BLaER1 (cell line): ENCODE measurements around the gene NRROS.

Source experiments
- H3K27ac ChIP-seq: shearing (Covaris generic); formaldehyde crosslinking; 2 replicates; pipeline ENCODE4 v1.8.1; 2022
- H3K27me3 ChIP-seq: shearing (Covaris generic); formaldehyde crosslinking; 2 replicates; pipeline ENCODE4 v1.8.1; 2022
- H3K36me3 ChIP-seq: shearing (Covaris generic); formaldehyde crosslinking; 2 replicates; pipeline ENCODE4 v1.8.1; 2022
- H3K4me1 ChIP-seq: shearing (Covaris generic); formaldehyde crosslinking; 2 replicates; pipeline ENCODE4 v1.8.1; 2022
- H3K4me2 ChIP-seq: shearing (Covaris generic); formaldehyde crosslinking; 2 replicates; pipeline ENCODE4 v1.8.1; 2022
- H3K4me3 ChIP-seq: shearing (Covaris generic); formaldehyde crosslinking; 2 replicates; pipeline ENCODE4 v1.8.1; 2022
- H3K9ac ChIP-seq: shearing (Covaris generic); formaldehyde crosslinking; 2 replicates; pipeline ENCODE4 v1.8.1; 2022
- H3K9me3 ChIP-seq: shearing (Covaris generic); formaldehyde crosslinking; 2 replicates; pipeline ENCODE4 v1.8.1; 2022
- H4K20me1 ChIP-seq: shearing (Covaris generic); formaldehyde crosslinking; 2 replicates; pipeline ENCODE4 v1.8.1; 2022
- Cebpa-rat ChIP-seq: shearing (Covaris generic); IDR thresholded peaks from 2 replicates; pipeline ENCODE4 v1.8.1; 2022

The NRROS gene

DNA sequence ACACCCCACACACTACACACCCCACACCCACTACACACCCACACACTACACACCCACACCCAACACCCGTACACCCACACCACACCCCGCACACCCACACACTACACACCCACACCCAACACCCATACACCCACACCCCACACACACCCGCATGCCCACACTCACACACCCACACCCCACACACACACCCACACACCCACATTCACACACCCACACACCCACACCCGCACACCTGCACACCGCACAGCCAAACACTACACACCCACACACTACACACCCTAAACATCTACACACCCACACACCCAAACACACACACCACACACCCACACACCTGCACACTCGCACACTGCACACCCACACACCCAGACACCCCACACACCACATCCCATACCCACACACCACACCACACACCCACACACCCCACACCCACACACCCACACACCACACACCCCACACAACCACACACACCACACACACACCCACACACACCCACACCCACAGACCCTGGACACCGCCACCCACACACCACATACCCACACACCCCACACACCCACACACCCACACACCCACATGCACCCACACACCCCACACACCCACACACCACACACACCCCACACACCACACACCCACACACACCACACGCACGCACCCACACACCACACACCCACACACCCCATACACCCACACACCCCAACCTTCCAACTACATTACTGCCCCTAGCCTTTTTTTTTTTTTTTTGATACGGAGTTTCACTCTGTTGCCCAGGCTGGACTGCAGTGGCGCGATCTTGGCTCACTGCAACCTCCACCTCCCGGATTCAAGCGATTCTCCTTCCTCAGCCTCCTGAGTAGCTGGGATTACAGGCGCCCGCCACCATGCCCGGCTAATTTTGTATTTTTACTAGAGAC lies 55.7 kb downstream of the NRROS start:
- no peak overlapping the region for H3K4me3 ChIP-seq
- no peaks in the 10 kb centered on the region for H4K20me1 ChIP-seq
- no peaks in the 10 kb centered on the region for H3K27me3 ChIP-seq
- H3K36me3 ChIP-seq, result no peaks in the 10 kb centered on the region
- H3K9ac ChIP-seq, result no peak overlapping the region
- H3K9me3 ChIP-seq, result no peaks in the 10 kb centered on the region
- no peak overlapping the region for H3K27ac ChIP-seq
- no peak for TF ChIP-seq Cebpa-rat
- H3K4me2 ChIP-seq, result no peak overlapping the region
- H3K4me1 ChIP-seq, result peaks cover 20% of the 10 kb centered on the region

DNA sequence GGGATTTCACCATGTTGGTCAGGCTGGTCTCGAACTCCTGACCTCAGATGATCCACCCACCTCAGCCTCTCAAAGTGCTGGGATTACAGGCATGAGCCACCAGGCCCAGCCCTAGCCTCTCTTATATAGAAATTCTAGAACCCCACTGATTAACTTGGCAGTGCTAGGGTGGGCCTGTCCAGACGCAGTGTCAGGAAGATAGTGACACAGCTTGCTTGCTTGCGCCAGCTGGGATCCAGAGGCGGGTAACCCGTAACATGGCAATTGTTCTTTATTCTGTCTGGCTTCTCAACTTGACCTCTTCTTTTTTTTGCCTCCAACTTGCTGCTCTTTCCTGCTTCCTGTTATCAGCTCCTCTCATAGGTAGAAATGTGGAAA lies 56.3 kb downstream of the NRROS start:
- no peak for TF ChIP-seq Cebpa-rat
- Histone ChIP-seq H3K9ac (no peak overlapping the region), H3K4me2 (no peak overlapping the region), H3K36me3 (no peaks in the 10 kb centered on the region), H3K4me3 (no peak overlapping the region), H3K27ac (no peak overlapping the region), H3K4me1 (peaks cover 17% of the 10 kb centered on the region), H3K9me3 (no peaks in the 10 kb centered on the region), H3K27me3 (no peaks in the 10 kb centered on the region), H4K20me1 (no peaks in the 10 kb centered on the region)

DNA sequence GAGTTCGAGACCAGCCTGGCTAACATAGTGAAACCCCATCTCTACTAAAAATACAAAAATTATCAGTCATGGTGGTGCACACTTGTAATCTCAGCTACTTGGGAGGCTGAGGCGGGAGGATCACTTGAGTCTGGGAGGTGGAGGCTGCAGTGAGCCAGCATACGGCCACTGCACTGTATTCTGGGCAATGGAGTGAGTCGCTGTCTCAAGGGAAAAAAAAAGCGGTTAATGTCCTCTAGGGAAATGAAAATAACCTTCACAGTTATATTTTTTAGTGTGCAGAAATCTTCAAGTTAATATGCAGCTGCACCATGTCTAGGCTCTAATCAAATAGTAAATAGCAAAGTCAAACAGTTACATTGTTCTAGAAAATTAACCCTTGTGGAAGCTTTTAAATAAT lies 57.8 kb downstream of the NRROS start:
- no peaks in the 10 kb centered on the region for H3K9me3 ChIP-seq
- H3K9ac ChIP-seq, result no peak overlapping the region
- TF ChIP-seq Cebpa-rat, result no peak
- H3K27ac ChIP-seq, result no peak overlapping the region
- H3K4me2 ChIP-seq, result peak overlapping the region; percentile 23
- H3K36me3 ChIP-seq, result no peaks in the 10 kb centered on the region
- no peaks in the 10 kb centered on the region for H4K20me1 ChIP-seq
- no peaks in the 10 kb centered on the region for H3K27me3 ChIP-seq
- H3K4me1 ChIP-seq, result peaks cover 17% of the 10 kb centered on the region
- H3K4me3 ChIP-seq, result no peak overlapping the region

DNA sequence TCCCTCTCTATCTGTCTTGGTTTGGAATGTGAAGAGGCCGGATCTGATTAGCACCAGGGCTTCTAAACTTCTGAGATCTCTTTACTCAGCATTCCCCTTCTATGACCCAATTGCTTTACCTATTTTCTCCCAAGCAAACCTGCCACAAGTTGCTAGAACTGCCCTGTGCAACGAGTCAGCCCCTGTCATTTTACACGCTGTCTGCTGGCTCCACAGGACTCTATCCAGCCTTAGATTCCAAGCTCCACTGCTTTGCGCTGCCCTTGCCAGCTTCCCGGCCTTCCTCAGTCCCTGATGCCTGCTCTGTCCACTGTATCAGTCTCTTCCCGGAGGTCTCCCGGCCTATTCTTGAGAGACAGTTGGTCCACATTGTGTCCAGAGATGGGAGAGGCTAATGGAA lies 60.3 kb downstream of the NRROS start:
- no peak overlapping the region for H3K4me2 ChIP-seq
- no peak overlapping the region for H3K9ac ChIP-seq
- no peaks in the 10 kb centered on the region for H4K20me1 ChIP-seq
- no peaks in the 10 kb centered on the region for H3K36me3 ChIP-seq
- no peak overlapping the region for H3K27ac ChIP-seq
- peaks cover 10% of the 10 kb centered on the region for H3K4me1 ChIP-seq
- H3K27me3 ChIP-seq, result no peaks in the 10 kb centered on the region
- H3K9me3 ChIP-seq, result no peaks in the 10 kb centered on the region
- no peak for TF ChIP-seq Cebpa-rat
- H3K4me3 ChIP-seq, result no peak overlapping the region

DNA sequence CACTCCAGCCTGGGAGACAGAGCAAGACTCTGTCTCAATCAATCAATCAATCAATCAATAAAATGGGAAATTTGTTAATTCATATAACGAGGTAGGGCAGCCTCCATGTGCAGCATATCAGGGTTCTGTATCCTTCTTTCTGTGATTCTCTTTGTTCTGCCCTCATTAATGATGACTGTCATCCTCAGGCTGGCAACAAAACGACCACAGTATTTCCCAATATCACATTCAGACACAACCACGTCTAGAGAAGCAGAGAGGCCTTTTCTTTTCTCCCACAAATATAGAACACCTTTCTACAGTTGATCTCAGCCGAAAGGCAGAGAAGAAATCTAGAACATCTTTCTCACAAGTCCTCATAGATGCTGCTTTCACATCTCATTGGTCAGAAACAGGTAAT lies 61.3 kb downstream of the NRROS start:
- no peaks in the 10 kb centered on the region for H3K27me3 ChIP-seq
- no peaks in the 10 kb centered on the region for H3K36me3 ChIP-seq
- H3K9ac ChIP-seq, result no peak overlapping the region
- no peak overlapping the region for H3K4me2 ChIP-seq
- H3K9me3 ChIP-seq, result no peaks in the 10 kb centered on the region
- H3K4me1 ChIP-seq, result peaks cover 10% of the 10 kb centered on the region
- no peaks in the 10 kb centered on the region for H4K20me1 ChIP-seq
- H3K27ac ChIP-seq, result no peak overlapping the region
- no peak overlapping the region for H3K4me3 ChIP-seq
- TF ChIP-seq Cebpa-rat, result no peak

DNA sequence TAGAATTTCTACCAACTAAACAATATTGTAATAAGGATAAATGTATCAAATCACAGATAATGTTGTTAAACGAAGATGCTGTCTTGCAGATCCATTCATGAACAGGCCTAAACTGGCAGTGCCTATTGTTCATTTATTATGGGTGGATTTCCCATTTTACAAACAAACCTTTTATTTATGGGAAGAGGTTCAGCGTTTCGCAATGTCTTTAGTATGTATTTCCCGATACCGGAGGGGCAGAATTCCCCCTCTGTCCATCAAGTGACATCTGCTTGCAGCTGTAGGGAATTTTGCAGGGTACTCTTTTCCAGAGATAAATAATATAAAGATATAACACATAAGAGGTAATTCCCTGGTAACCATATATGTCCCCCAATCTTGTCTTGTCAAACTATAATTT lies 66.8 kb downstream of the NRROS start:
- H3K36me3 ChIP-seq, result no peaks in the 10 kb centered on the region
- no peaks in the 10 kb centered on the region for H4K20me1 ChIP-seq
- H3K27me3 ChIP-seq, result no peaks in the 10 kb centered on the region
- no peak overlapping the region for H3K4me3 ChIP-seq
- H3K4me2 ChIP-seq, result no peak overlapping the region
- H3K27ac ChIP-seq, result no peak overlapping the region
- H3K9ac ChIP-seq, result no peak overlapping the region
- peaks cover 6% of the 10 kb centered on the region for H3K4me1 ChIP-seq
- TF ChIP-seq Cebpa-rat, result no peak; the same call in 1 of the 2 replicates
- no peaks in the 10 kb centered on the region for H3K9me3 ChIP-seq

DNA sequence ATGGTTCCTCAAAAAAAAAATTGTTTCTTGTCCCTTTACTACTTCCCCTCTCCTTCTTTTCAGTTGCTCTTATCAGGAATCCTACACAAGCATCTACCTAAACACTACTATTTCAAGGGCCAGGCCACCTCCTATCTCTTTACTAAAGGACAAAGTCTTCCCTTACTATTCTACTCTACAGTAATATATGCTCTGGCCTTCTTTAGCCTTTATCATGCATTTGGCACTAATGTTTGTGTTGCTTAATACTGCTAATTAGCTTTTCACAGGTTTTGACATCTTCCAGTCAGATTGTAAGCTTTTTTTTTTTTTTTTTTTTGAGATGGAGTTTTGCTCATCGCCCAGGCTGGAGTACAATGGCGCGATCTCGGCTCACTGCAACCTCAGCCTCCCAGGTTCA lies 67.2 kb downstream of the NRROS start:
- Histone ChIP-seq H3K4me1 (peaks cover 10% of the 10 kb centered on the region), H3K9me3 (no peaks in the 10 kb centered on the region), H3K27ac (no peak overlapping the region), H3K4me3 (no peak overlapping the region), H3K4me2 (no peak overlapping the region), H3K36me3 (no peaks in the 10 kb centered on the region), H4K20me1 (no peaks in the 10 kb centered on the region), H3K9ac (no peak overlapping the region), H3K27me3 (no peaks in the 10 kb centered on the region)
- TF ChIP-seq Cebpa-rat, result no peak

DNA sequence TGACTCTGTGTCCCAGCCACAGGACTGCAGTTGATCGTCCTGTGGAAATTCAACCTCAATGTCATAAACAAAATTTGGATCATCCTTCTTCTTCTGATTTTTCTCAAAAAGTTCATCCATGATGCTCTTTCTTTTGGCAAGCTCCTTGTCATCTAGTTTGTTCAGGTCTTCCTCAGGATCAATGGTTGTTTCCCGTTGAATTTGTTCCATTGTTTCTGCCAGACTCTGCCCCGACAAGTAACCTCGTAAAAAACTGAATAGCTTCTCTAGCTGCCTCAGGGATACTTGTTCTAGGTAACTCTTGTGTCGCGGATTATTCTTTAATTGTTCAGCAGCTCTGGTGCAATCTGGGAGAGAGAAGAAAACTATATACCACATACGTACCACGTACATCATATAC lies 68.1 kb downstream of the NRROS start:
- H3K9me3 ChIP-seq, result no peaks in the 10 kb centered on the region
- H3K36me3 ChIP-seq, result no peaks in the 10 kb centered on the region
- no peak for TF ChIP-seq Cebpa-rat
- peaks cover 10% of the 10 kb centered on the region for H3K4me1 ChIP-seq
- H3K4me2 ChIP-seq, result no peak overlapping the region
- no peak overlapping the region for H3K4me3 ChIP-seq
- no peaks in the 10 kb centered on the region for H3K27me3 ChIP-seq
- H3K9ac ChIP-seq, result no peak overlapping the region
- H3K27ac ChIP-seq, result no peak overlapping the region
- H4K20me1 ChIP-seq, result no peaks in the 10 kb centered on the region

DNA sequence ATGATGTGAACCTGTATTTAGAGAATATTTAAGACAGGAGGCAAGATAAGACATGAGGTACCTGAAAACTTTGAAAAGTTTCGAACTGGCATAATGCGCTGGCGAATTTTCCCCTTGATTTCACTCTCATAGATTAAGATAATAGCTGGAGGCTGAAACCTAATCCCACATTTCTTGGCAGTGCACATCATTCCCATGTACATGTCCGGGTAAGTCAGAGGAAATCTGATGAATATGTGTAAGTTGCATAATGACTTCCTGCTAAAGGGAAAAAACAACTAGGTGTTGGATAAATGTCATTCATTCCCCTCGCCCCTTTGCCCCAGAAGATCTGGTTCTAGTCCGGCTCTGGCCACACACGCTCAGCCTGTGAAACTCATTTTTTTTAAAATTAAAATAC lies 69.0 kb downstream of the NRROS start:
- no peak for TF ChIP-seq Cebpa-rat
- Histone ChIP-seq H3K27me3 (no peaks in the 10 kb centered on the region), H3K4me3 (no peak overlapping the region), H3K4me2 (no peak overlapping the region), H3K4me1 (peaks cover 16% of the 10 kb centered on the region), H4K20me1 (no peaks in the 10 kb centered on the region), H3K36me3 (no peaks in the 10 kb centered on the region), H3K9me3 (no peaks in the 10 kb centered on the region), H3K27ac (no peak overlapping the region), H3K9ac (no peak overlapping the region)
